Measurements from ENCODE around the gene NUDT7. TPM values are rescaled to one million over a fixed set of nuclear protein-coding genes. Genes with fewer than 3 reads are reported as not detected.

Gene NUDT7
- total and polyA plus RNA-seq, 2 donors from 2014 or later: 7.6 to 43.8 TPM

DNA sequence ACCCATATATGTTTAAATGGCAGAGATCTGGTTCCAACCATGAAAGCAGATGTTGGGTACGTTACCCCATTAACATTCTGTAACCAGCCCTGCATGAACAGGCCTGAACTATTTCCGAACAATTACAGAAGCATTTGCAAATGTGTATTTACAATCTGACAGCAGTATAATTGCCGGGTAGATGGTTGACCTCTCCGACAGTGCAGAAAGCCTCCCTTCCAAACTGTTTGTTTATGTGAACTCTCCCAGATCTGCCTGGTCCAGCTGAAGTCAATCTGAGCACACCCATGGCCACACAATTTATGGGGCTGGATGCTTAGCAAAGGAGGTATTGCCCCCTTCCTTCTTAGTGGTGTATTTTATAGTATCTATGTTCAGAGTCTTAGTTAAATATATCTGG lies 21.8 kb downstream of the NUDT7 start:
- Histone ChIP-seq H3K27me3 (ENCODE audit: control insufficient read depth, insufficient read depth, low read length) (no peaks in the 10 kb centered on the region), H3K27ac (ENCODE audit: low read depth in 2 of 2, low read length in 2 of 2) (no peak overlapping the region), H3K36me3 (ENCODE audit: control insufficient read depth in 2 of 3, insufficient read depth in 3 of 3, low read length in 3 of 3) (no peaks in the 10 kb centered on the region), H3K4me1 (ENCODE audit: control insufficient read depth in 2 of 3, insufficient read depth in 2 of 3, low read depth in 1 of 3, low read length in 3 of 3) (no peaks in the 10 kb centered on the region), H3K4me3 (ENCODE audit: low read length in 3 of 3) (no peak overlapping the region), H3K9ac (ENCODE audit: low read length in 3 of 3) (no peak overlapping the region), H3K9me3 (ENCODE audit: control insufficient read depth in 2 of 3, insufficient read depth in 1 of 3, low read length in 3 of 3) (no peaks in the 10 kb centered on the region)
- FAIRE-seq: no peak
- DNase-seq: peak in 3 of 5 donors; percentile 33 to 52 (median 43)
- TF ChIP-seq, protein P1, sequence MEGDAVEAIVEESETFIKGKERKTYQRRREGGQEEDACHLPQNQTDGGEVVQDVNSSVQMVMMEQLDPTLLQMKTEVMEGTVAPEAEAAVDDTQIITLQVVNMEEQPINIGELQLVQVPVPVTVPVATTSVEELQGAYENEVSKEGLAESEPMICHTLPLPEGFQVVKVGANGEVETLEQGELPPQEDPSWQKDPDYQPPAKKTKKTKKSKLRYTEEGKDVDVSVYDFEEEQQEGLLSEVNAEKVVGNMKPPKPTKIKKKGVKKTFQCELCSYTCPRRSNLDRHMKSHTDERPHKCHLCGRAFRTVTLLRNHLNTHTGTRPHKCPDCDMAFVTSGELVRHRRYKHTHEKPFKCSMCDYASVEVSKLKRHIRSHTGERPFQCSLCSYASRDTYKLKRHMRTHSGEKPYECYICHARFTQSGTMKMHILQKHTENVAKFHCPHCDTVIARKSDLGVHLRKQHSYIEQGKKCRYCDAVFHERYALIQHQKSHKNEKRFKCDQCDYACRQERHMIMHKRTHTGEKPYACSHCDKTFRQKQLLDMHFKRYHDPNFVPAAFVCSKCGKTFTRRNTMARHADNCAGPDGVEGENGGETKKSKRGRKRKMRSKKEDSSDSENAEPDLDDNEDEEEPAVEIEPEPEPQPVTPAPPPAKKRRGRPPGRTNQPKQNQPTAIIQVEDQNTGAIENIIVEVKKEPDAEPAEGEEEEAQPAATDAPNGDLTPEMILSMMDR (IDR thresholded peaks at IDR 0.05; ENCODE audit: borderline replicate concordance, extremely low read depth, insufficient read depth): no peak
- intact Hi-C loops (cut with DNase I): loop anchor here (5.0 kb wide), 1 partner anchor 48 kb away; no protein-coding TSS in a partner anchor

DNA sequence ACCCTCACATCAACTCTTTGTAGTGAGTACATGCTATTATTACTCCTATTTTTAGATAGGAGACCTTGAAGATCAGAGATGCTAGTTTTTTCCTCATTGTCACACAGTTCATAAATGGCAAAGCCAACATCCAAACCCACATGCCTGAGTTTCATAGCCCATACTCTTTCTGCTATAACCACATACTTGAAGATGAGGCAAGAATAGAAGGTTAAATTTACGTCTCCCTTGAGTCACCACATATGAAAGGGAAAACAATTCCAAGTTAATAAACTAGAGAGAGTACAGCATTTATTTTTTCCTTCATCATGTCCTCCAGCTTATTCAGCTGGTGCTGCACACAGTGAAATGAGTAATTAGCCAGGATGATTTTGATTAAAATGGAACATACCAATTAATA lies 23.7 kb downstream of the NUDT7 start:
- TF ChIP-seq, protein P1 (IDR thresholded peaks at IDR 0.05; ENCODE audit: borderline replicate concordance, extremely low read depth, insufficient read depth): no peak
- Histone ChIP-seq H3K27ac (ENCODE audit: low read depth in 2 of 2, low read length in 2 of 2) (no peak overlapping the region), H3K9me3 (ENCODE audit: control insufficient read depth in 2 of 3, insufficient read depth in 1 of 3, low read length in 3 of 3) (no peaks in the 10 kb centered on the region), H3K9ac (ENCODE audit: low read length in 3 of 3) (no peak overlapping the region), H3K4me3 (ENCODE audit: low read length in 3 of 3) (no peak overlapping the region), H3K27me3 (ENCODE audit: control insufficient read depth, insufficient read depth, low read length) (no peaks in the 10 kb centered on the region), H3K4me1 (ENCODE audit: control insufficient read depth in 2 of 3, insufficient read depth in 2 of 3, low read depth in 1 of 3, low read length in 3 of 3) (no peaks in the 10 kb centered on the region), H3K36me3 (ENCODE audit: control insufficient read depth in 2 of 3, insufficient read depth in 3 of 3, low read length in 3 of 3) (no peaks in the 10 kb centered on the region)
- DNase-seq (no peak), FAIRE-seq (no peak)
- intact Hi-C loops (cut with DNase I): no loop called here

DNA sequence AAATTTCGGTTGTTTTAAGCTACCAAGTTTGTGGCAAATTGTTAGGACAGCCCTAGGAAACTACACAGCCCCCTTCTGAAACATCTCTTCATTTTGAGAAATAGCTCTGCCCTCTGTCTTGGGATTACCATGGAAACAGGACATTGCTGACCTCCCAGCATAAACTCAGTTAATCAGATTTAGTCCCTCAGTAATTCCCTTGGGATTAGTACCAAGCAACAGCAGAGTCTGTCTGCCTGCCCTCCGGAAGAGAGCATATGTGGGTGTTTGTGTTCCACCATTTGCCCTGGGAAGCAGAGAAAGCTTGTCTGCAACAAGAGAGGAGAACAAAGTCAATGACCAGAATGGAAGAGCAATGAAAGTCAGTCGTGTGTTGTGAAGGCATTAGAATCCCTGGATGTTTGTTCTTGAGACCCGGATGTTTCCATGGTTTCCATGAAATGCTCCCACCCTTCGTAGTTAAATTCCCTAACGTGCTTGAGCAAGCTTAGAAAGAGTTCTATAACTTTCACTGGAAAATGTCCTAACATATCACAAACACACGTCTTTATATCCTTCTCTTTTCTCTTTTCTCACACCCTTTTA lies 26.2 kb downstream of the NUDT7 start:
- TF ChIP-seq, protein P1 (IDR thresholded peaks at IDR 0.05; ENCODE audit: borderline replicate concordance, extremely low read depth, insufficient read depth): no peak
- H3K4me3 ChIP-seq (ENCODE audit: low read length in 3 of 3): no peak overlapping the region
- H3K4me1 ChIP-seq (ENCODE audit: control insufficient read depth in 2 of 3, insufficient read depth in 2 of 3, low read depth in 1 of 3, low read length in 3 of 3): peaks cover 0 to 6% (median 3%) of the 10 kb centered on the region in 3 donors
- no peaks in the 10 kb centered on the region for H3K36me3 ChIP-seq (ENCODE audit: control insufficient read depth in 2 of 3, insufficient read depth in 3 of 3, low read length in 3 of 3)
- no peak overlapping the region for H3K9ac ChIP-seq (ENCODE audit: low read length in 3 of 3)
- FAIRE-seq: no peak
- no peak overlapping the region for H3K27ac ChIP-seq (ENCODE audit: low read depth in 2 of 2, low read length in 2 of 2)
- no peaks in the 10 kb centered on the region for H3K9me3 ChIP-seq (ENCODE audit: control insufficient read depth in 2 of 3, insufficient read depth in 1 of 3, low read length in 3 of 3)
- DNase-seq: peak in 2 of 5 donors; percentile 19 to 54
- intact Hi-C loops (cut with DNase I): no loop called here
- H3K27me3 ChIP-seq (ENCODE audit: control insufficient read depth, insufficient read depth, low read length): no peaks in the 10 kb centered on the region

DNA sequence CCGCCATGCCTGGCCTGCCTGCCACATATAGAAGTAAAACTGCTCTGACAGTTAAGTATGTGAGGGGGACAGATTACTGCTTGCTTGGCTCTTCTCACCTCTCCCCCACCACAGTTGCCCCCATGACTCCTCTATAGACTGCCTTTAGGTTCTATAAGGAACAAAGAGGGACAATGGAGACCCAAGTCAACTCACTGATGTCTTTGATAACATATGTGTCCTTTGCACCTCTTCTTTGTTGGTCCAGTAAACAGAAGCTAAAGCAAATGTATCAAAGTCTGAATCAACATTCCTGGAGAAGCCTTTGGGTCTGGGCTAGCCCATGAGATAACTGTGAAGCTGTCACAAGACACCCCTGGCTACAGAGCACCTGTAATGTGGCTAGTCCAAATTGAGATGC lies 27.1 kb downstream of the NUDT7 start:
- no peak overlapping the region for H3K27ac ChIP-seq (ENCODE audit: low read depth in 2 of 2, low read length in 2 of 2)
- no peak for DNase-seq
- H3K9me3 ChIP-seq (ENCODE audit: control insufficient read depth in 2 of 3, insufficient read depth in 1 of 3, low read length in 3 of 3): no peaks in the 10 kb centered on the region
- TF ChIP-seq, protein P1 (IDR thresholded peaks at IDR 0.05; ENCODE audit: borderline replicate concordance, extremely low read depth, insufficient read depth): no peak
- FAIRE-seq: no peak
- no peaks in the 10 kb centered on the region for H3K27me3 ChIP-seq (ENCODE audit: control insufficient read depth, insufficient read depth, low read length)
- intact Hi-C loops (cut with DNase I): no loop called here
- peaks cover 0 to 8% (median 3%) of the 10 kb centered on the region in 3 donors for H3K4me1 ChIP-seq (ENCODE audit: control insufficient read depth in 2 of 3, insufficient read depth in 2 of 3, low read depth in 1 of 3, low read length in 3 of 3)
- H3K9ac ChIP-seq (ENCODE audit: low read length in 3 of 3): no peak overlapping the region
- no peak overlapping the region for H3K4me3 ChIP-seq (ENCODE audit: low read length in 3 of 3)
- no peaks in the 10 kb centered on the region for H3K36me3 ChIP-seq (ENCODE audit: control insufficient read depth in 2 of 3, insufficient read depth in 3 of 3, low read length in 3 of 3)
